Nephron (organoid): ENCODE results near the gene FAM13A.

Experiments used
- H3K27ac Mint-ChIP-seq, 3 experiments: 2 replicates each; pipeline ENCODE4 v1.8.0; 2020; ENCODE audit warnings: mixed read lengths in 3 of 3, mild to moderate bottlenecking in 2 of 3, moderate library complexity in 1 of 3
- H3K27me3 Mint-ChIP-seq: 2 replicates; pipeline ENCODE4 v1.8.0; 2021; ENCODE audit warnings: low read depth, mild to moderate bottlenecking, moderate library complexity, mixed read lengths
- H3K36me3 Mint-ChIP-seq: 2 replicates; pipeline ENCODE4 v1.8.0; 2020; ENCODE audit warnings: low read depth, mixed read lengths
- H3K4me1 Mint-ChIP-seq: 2 replicates; pipeline ENCODE4 v1.8.0; 2020; ENCODE audit warnings: mixed read lengths
- H3K4me3 Mint-ChIP-seq, 3 experiments: 2 replicates each; pipeline ENCODE4 v1.8.0; 2020; ENCODE audit warnings: mild to moderate bottlenecking in 3 of 3, mixed read lengths in 3 of 3, moderate library complexity in 2 of 3
- H3K9me3 Mint-ChIP-seq: 2 replicates; pipeline ENCODE4 v1.8.0; 2020; ENCODE audit warnings: mixed read lengths
- TF ChIP-seq, protein P1 (sequence below), 3 experiments: fragments of 200-600 bp; sonication (generic); IDR thresholded peaks; one replicate each; pipeline ENCODE4 v1.5.0; 2021; ENCODE audit warnings: antibody characterized with exemption in 3 of 3; ENCODE audit not compliant: unreplicated experiment in 3 of 3

Gene FAM13A

GRCh38 chr4:88819818-88820697 lies 236.9 kb downstream of the FAM13A start:
- Mint-ChIP-seq H3K4me3 (peak overlapping the region; percentile 81 to 89 (median 86)), H3K27me3 (no peaks in the 10 kb centered on the region), H3K27ac (peak overlapping the region; percentile 51 to 88 (median 86)), H3K4me1 (peaks cover 36% of the 10 kb centered on the region), H3K36me3 (no peaks in the 10 kb centered on the region), H3K9me3 (no peaks in the 10 kb centered on the region)
- TF ChIP-seq, protein P1, sequence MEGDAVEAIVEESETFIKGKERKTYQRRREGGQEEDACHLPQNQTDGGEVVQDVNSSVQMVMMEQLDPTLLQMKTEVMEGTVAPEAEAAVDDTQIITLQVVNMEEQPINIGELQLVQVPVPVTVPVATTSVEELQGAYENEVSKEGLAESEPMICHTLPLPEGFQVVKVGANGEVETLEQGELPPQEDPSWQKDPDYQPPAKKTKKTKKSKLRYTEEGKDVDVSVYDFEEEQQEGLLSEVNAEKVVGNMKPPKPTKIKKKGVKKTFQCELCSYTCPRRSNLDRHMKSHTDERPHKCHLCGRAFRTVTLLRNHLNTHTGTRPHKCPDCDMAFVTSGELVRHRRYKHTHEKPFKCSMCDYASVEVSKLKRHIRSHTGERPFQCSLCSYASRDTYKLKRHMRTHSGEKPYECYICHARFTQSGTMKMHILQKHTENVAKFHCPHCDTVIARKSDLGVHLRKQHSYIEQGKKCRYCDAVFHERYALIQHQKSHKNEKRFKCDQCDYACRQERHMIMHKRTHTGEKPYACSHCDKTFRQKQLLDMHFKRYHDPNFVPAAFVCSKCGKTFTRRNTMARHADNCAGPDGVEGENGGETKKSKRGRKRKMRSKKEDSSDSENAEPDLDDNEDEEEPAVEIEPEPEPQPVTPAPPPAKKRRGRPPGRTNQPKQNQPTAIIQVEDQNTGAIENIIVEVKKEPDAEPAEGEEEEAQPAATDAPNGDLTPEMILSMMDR (IDR thresholded peaks at IDR 0.05; ENCODE audit: unreplicated experiment in 3 of 3): no peak

DNA sequence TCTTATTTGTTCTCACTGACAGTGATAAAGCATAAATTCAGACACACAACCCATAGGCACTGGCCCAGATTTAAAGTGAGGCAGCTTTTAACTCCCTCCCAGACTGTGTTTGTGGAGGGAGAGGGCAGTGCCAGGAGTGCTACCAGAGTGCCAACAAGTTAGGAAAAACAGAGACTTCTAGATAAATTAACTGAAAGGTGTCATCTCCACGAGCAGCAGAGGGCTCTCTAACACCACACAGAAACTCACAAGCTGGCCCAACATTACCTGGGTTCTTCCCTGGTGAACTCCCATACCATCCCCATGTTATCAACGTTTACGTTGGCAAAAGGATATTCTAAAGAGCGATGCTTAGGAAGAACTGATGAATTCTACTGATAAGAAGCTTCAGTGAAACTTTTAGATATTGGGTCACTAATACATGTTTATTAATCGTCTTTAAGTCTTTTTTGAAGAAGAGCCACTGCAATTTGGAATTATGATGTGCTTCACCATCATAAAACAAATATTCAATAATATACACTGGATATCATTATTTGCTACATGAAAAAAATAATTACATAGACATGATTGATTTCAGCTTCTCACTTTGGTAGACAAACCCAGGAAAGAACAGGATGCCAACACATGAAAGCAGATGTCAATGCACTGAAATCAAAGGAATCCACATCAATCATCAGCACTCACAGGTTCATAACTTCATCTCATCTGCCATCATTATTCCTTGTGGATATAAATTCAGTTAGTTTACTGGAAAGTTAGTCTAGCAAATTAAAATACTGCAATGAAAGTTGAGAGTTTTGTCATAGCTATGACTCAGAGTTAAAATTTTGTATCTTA lies 238.1 kb downstream of the FAM13A start:
- Mint-ChIP-seq H3K27me3 (no peaks in the 10 kb centered on the region), H3K4me3 (peak overlapping the region in 1 of 3 experiments; percentile 21), H3K36me3 (no peaks in the 10 kb centered on the region), H3K9me3 (no peaks in the 10 kb centered on the region), H3K4me1 (peaks cover 42% of the 10 kb centered on the region), H3K27ac (peak overlapping the region in 2 of 3 experiments; percentile 8 to 51)
- TF ChIP-seq, protein P1 (IDR thresholded peaks at IDR 0.05; ENCODE audit: unreplicated experiment in 3 of 3): peak; percentile 39 to 54 (median 51)

DNA sequence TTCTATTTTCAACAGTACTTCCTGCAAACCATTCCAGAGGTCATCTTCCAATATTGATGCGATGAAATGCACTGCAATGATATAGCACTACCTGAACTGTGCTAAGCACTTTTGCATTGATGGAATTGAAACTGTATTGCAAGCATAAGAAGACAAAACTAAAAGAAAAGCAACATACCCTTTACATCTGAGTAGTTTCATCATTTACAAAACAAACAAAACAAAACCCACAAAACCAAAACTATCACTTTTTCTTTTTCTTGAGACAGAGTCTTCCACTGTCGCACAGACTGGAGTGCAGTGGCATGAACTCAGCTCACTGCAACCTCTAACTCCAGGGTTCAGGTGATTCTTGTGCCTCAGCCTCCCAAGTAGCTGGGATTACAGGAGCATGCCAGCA lies 239.2 kb downstream of the FAM13A start:
- Mint-ChIP-seq H3K27ac (no peak overlapping the region), H3K27me3 (no peaks in the 10 kb centered on the region), H3K4me3 (no peak overlapping the region), H3K4me1 (peaks cover 42% of the 10 kb centered on the region), H3K36me3 (no peaks in the 10 kb centered on the region), H3K9me3 (no peaks in the 10 kb centered on the region)
- TF ChIP-seq, protein P1 (IDR thresholded peaks at IDR 0.05; ENCODE audit: unreplicated experiment in 3 of 3): no peak

- no peak overlapping the region for H3K4me3 Mint-ChIP-seq
- H3K27me3 Mint-ChIP-seq: no peaks in the 10 kb centered on the region
Measured at GRCh38 chr4:88816360-88816759, 240.6 kb downstream of the FAM13A start.

DNA sequence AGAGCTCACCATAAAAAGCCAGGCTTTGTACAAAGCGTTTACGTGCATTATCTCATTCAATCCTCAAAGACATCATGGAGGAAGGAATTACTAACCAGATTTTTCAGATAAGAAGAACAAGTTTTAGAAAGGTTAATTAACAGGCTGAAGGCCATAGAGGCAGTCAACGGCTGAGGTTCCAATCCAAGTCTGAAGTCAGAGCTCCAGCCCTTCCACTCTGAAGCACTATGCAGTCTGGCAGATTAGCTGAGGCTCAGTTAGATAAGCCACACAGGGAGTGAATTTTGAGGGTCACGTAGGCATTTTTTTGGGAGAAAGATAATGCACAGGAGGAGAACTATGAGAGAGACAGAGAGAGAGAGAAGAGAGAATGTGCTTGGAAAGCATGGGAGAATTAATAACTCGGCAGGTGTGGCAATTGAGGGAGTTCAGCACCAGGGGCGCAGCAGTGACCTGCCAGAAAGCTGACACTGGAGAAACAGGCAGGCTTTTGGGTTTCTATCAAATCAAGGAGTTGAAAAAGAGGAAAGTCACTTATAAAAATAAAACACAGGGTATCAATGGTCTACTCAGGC lies 242.9 kb downstream of the FAM13A start:
- no peaks in the 10 kb centered on the region for H3K27me3 Mint-ChIP-seq
- TF ChIP-seq, protein P1 (IDR thresholded peaks at IDR 0.05; ENCODE audit: unreplicated experiment in 3 of 3): peak in 1 of 3 experiments; percentile 17
- no peak overlapping the region for H3K4me3 Mint-ChIP-seq
- H3K4me1 Mint-ChIP-seq: peaks cover 29% of the 10 kb centered on the region
- H3K9me3 Mint-ChIP-seq: no peaks in the 10 kb centered on the region
- H3K36me3 Mint-ChIP-seq: peaks cover 6% of the 10 kb centered on the region
- no peak overlapping the region for H3K27ac Mint-ChIP-seq

More at GRCh38 chr4:88816360-88816759, 240.6 kb downstream of the FAM13A start:
- TF ChIP-seq, protein P1 (IDR thresholded peaks at IDR 0.05; ENCODE audit: unreplicated experiment in 3 of 3): no peak
- Mint-ChIP-seq H3K9me3 (no peaks in the 10 kb centered on the region), H3K4me1 (peaks cover 36% of the 10 kb centered on the region), H3K27ac (no peak overlapping the region), H3K36me3 (peaks cover 6% of the 10 kb centered on the region)
